DND-41 (cell line): ENCODE data around the gene ABLIM3.

ENCODE experiments used
- EZH2 ChIP-seq: IDR thresholded peaks from 3 replicates; pipeline ENCODE4 v1.6.1; 2012; ENCODE audit warnings: borderline replicate concordance, low read depth, mild to moderate bottlenecking, moderate library complexity, low read length, inconsistent platforms; ENCODE audit not compliant: severe bottlenecking
- TF ChIP-seq, protein P1 (sequence below): IDR thresholded peaks from 2 replicates; pipeline ENCODE4 v1.5.1; 2012; ENCODE audit warnings: borderline replicate concordance, low read length, moderate library complexity, mild to moderate bottlenecking; ENCODE audit not compliant: poor library complexity, severe bottlenecking; ENCODE audit errors: extremely low read depth

- TF ChIP-seq, protein P1, sequence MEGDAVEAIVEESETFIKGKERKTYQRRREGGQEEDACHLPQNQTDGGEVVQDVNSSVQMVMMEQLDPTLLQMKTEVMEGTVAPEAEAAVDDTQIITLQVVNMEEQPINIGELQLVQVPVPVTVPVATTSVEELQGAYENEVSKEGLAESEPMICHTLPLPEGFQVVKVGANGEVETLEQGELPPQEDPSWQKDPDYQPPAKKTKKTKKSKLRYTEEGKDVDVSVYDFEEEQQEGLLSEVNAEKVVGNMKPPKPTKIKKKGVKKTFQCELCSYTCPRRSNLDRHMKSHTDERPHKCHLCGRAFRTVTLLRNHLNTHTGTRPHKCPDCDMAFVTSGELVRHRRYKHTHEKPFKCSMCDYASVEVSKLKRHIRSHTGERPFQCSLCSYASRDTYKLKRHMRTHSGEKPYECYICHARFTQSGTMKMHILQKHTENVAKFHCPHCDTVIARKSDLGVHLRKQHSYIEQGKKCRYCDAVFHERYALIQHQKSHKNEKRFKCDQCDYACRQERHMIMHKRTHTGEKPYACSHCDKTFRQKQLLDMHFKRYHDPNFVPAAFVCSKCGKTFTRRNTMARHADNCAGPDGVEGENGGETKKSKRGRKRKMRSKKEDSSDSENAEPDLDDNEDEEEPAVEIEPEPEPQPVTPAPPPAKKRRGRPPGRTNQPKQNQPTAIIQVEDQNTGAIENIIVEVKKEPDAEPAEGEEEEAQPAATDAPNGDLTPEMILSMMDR = no peak
- TF ChIP-seq EZH2 = no peak
Measured at GRCh38 chr5:149186506-149186905, 45.2 kb downstream of the ABLIM3 start.
